ENCODE results near the gene MTERF4. TPM values are rescaled to one million over a fixed set of nuclear protein-coding genes. Genes with fewer than 3 reads are reported as not detected.

The MTERF4 gene
- total and polyA plus RNA-seq, 2 of the 13 experiments (the other 11 are each of a cell fraction or from before 2014, with no cell fraction given), result 50.5 to 59.8 TPM

DNA sequence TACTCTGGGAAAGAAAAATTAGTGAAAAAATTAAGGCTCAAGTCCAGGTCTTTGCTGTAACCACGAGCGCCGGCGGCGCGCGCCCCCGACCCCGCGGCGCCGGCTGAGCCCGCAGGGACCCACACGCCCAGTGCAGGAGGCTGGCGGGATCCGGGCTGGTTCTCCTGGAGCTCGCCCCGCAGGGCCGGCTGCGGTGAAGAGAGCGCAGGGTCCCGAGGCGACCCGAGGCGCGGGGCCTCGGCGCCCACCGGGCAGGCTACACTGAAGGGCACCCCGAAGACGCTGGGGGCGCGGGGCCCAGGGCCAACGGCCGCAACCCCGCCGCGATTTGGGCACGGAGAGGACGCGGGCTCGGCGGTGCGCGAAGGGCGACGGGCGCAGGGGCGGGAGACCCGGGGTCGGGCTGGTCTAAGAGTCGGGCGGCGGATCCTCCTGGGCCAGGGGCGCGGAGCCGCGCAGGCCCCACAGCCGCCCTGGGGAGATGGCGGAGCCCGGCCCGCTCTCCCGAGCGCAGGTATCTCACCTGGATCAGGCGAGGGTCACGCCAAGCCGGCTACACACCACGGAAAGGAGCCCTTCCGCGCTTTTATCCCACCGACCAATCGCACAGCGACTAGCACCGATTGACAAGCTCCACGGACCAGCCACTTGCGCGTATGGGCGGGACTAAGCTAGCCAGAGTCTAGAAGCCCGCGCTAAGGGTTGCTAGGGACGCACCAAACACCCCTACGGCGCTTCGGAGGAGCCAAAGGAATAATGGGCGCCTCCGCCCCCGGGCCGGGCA is 47.0 kb upstream of the MTERF4 start, which contains the start of gene PASK (continued):
- TF ChIP-seq, protein P1, sequence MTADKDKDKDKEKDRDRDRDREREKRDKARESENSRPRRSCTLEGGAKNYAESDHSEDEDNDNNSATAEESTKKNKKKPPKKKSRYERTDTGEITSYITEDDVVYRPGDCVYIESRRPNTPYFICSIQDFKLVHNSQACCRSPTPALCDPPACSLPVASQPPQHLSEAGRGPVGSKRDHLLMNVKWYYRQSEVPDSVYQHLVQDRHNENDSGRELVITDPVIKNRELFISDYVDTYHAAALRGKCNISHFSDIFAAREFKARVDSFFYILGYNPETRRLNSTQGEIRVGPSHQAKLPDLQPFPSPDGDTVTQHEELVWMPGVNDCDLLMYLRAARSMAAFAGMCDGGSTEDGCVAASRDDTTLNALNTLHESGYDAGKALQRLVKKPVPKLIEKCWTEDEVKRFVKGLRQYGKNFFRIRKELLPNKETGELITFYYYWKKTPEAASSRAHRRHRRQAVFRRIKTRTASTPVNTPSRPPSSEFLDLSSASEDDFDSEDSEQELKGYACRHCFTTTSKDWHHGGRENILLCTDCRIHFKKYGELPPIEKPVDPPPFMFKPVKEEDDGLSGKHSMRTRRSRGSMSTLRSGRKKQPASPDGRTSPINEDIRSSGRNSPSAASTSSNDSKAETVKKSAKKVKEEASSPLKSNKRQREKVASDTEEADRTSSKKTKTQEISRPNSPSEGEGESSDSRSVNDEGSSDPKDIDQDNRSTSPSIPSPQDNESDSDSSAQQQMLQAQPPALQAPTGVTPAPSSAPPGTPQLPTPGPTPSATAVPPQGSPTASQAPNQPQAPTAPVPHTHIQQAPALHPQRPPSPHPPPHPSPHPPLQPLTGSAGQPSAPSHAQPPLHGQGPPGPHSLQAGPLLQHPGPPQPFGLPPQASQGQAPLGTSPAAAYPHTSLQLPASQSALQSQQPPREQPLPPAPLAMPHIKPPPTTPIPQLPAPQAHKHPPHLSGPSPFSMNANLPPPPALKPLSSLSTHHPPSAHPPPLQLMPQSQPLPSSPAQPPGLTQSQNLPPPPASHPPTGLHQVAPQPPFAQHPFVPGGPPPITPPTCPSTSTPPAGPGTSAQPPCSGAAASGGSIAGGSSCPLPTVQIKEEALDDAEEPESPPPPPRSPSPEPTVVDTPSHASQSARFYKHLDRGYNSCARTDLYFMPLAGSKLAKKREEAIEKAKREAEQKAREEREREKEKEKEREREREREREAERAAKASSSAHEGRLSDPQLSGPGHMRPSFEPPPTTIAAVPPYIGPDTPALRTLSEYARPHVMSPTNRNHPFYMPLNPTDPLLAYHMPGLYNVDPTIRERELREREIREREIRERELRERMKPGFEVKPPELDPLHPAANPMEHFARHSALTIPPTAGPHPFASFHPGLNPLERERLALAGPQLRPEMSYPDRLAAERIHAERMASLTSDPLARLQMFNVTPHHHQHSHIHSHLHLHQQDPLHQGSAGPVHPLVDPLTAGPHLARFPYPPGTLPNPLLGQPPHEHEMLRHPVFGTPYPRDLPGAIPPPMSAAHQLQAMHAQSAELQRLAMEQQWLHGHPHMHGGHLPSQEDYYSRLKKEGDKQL (CRISPR knock-in tag; IDR thresholded peaks at IDR 0.05; ENCODE audit: low read depth), result no peak
- TF ChIP-seq HMG20A (CRISPR knock-in tag; IDR thresholded peaks at IDR 0.05; ENCODE audit: borderline replicate concordance), result no peak
- no peak for TF ChIP-seq ZNF343 (CRISPR knock-in tag; IDR thresholded peaks at IDR 0.05)
- TF ChIP-seq IKZF1 (IDR thresholded peaks at IDR 0.05), result no peak
- TF ChIP-seq YY1 (IDR thresholded peaks at IDR 0.05; ENCODE audit: insufficient read depth, insufficient replicate concordance, low read depth, low read length), result no peak
- TF ChIP-seq, protein P2, sequence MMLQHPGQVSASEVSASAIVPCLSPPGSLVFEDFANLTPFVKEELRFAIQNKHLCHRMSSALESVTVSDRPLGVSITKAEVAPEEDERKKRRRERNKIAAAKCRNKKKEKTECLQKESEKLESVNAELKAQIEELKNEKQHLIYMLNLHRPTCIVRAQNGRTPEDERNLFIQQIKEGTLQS (CRISPR knock-in tag; IDR thresholded peaks at IDR 0.05), result peak; percentile 13
- TF ChIP-seq SP140L (CRISPR knock-in tag; IDR thresholded peaks at IDR 0.05; ENCODE audit: borderline replicate concordance), result no peak
- no peak; the same call in 1 of the 2 replicates for TF ChIP-seq ZNF598 (CRISPR knock-in tag; IDR thresholded peaks at IDR 0.05; ENCODE audit: borderline replicate concordance)
- TF ChIP-seq, protein P3, sequence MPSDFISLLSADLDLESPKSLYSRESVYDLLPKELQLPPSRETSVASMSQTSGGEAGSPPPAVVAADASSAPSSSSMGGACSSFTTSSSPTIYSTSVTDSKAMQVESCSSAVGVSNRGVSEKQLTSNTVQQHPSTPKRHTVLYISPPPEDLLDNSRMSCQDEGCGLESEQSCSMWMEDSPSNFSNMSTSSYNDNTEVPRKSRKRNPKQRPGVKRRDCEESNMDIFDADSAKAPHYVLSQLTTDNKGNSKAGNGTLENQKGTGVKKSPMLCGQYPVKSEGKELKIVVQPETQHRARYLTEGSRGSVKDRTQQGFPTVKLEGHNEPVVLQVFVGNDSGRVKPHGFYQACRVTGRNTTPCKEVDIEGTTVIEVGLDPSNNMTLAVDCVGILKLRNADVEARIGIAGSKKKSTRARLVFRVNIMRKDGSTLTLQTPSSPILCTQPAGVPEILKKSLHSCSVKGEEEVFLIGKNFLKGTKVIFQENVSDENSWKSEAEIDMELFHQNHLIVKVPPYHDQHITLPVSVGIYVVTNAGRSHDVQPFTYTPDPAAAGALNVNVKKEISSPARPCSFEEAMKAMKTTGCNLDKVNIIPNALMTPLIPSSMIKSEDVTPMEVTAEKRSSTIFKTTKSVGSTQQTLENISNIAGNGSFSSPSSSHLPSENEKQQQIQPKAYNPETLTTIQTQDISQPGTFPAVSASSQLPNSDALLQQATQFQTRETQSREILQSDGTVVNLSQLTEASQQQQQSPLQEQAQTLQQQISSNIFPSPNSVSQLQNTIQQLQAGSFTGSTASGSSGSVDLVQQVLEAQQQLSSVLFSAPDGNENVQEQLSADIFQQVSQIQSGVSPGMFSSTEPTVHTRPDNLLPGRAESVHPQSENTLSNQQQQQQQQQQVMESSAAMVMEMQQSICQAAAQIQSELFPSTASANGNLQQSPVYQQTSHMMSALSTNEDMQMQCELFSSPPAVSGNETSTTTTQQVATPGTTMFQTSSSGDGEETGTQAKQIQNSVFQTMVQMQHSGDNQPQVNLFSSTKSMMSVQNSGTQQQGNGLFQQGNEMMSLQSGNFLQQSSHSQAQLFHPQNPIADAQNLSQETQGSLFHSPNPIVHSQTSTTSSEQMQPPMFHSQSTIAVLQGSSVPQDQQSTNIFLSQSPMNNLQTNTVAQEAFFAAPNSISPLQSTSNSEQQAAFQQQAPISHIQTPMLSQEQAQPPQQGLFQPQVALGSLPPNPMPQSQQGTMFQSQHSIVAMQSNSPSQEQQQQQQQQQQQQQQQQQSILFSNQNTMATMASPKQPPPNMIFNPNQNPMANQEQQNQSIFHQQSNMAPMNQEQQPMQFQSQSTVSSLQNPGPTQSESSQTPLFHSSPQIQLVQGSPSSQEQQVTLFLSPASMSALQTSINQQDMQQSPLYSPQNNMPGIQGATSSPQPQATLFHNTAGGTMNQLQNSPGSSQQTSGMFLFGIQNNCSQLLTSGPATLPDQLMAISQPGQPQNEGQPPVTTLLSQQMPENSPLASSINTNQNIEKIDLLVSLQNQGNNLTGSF (CRISPR knock-in tag; IDR thresholded peaks at IDR 0.05), result no peak; the same call in 1 of the 2 replicates
- 0 out of 2 replicates have a peak, but pooled peaks have one; percentile 9 for TF ChIP-seq TAF1 (CRISPR knock-in tag; IDR thresholded peaks at IDR 0.05)
- TF ChIP-seq ZSCAN12 (CRISPR knock-in tag; IDR thresholded peaks at IDR 0.05), result no peak
- no peak for TF ChIP-seq ZNF496 (CRISPR knock-in tag; IDR thresholded peaks at IDR 0.05; ENCODE audit: insufficient replicate concordance)
- TF ChIP-seq STAG1 (CRISPR knock-in tag; IDR thresholded peaks at IDR 0.05), result no peak
- TF ChIP-seq CEBPG (CRISPR knock-in tag; IDR thresholded peaks at IDR 0.05), result no peak
- peak; percentile 39; the same call in 1 of the 2 replicates for TF ChIP-seq ZNF230 (CRISPR knock-in tag; IDR thresholded peaks at IDR 0.05)
- TF ChIP-seq KLF15 (CRISPR knock-in tag; IDR thresholded peaks at IDR 0.05; ENCODE audit: borderline replicate concordance), result peak; percentile 31; the same call in 1 of the 2 replicates
- TF ChIP-seq HNRNPLL (IDR thresholded peaks at IDR 0.05; ENCODE audit: low read depth, low read length, poor library complexity, severe bottlenecking), result peak; percentile 88
- peak; percentile 60; the same call in 1 of the 2 replicates for TF ChIP-seq MEIS2 (CRISPR knock-in tag; IDR thresholded peaks at IDR 0.05)
- TF ChIP-seq ZFYVE20 (CRISPR knock-in tag; IDR thresholded peaks at IDR 0.05; ENCODE audit: borderline replicate concordance, low read depth), result no peak
